NCI-H2107 (cell line): ENCODE measurements around the gene TSSK3.
A peak's percentile ranks its signal among the peaks of the same experiment; 100 is the strongest.

Source experiments
- DNase-seq: peaks from one replicate; lab custom pipeline; 2025; lab: John Stamatoyannopoulos, UW

TSSK3 gene

GRCh38 chr1:32362474-32363313 lies at the start of gene TSSK3, which contains the start of gene FAM229A:
TSS of gene TSSK3 (plus strand) at chr1:32362539. CDS start at chr1:32362702, 163 bp downstream.
TSS of gene FAM229A (minus strand) at chr1:32362485. CDS start at chr1:32362091, 394 bp downstream.
- DNase-seq, result no peak

DNA sequence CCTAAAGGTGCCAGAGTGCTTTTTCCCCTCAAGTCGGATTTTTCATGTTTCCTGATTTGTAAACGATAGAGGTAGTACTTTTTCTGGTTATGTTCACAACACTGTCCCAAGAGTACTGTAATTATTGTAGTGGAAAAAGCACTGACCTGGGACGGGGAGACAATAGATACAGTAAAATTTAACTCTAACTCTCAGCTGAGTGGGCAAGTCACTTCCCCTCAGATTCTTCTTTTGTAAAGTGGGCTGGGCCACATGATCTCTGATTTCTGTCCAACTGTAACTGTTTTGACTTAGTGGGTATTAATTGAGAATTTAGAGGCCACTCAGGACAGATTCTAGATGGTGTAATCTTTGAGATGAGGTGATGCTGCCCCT lies 45.4 kb upstream of the TSSK3 start:
- DNase-seq, result no peak

- DNase-seq, result no peak
Measured at GRCh38 chr1:32318127-32318869, 44.0 kb upstream of the TSSK3 start.

- DNase-seq, result no peak
Measured at GRCh38 chr1:32321712-32322291, 40.5 kb upstream of the TSSK3 start.

DNA sequence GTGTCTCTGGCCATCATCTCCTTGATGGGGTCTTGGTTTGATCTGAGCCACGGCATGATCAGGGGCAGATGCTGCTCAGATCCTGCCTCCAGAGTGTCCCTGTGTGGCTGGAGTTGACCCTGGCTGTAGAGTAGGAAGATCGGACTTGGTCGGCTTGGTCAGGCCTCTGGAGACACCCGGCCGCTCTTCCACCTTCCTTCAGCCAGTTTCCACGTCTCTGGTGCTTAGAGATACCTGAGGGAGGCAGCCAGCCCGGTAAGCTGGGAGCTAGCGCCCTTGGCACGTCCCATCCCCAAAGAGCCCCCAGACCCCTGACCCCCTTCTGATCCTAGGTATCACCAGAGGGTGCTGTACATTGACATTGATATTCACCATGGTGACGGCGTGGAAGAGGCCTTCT lies 35.1 kb upstream of the TSSK3 start:
- no peak for DNase-seq

GRCh38 chr1:32329931-32330466 lies 32.3 kb upstream of the TSSK3 start:
- no peak for DNase-seq

DNA sequence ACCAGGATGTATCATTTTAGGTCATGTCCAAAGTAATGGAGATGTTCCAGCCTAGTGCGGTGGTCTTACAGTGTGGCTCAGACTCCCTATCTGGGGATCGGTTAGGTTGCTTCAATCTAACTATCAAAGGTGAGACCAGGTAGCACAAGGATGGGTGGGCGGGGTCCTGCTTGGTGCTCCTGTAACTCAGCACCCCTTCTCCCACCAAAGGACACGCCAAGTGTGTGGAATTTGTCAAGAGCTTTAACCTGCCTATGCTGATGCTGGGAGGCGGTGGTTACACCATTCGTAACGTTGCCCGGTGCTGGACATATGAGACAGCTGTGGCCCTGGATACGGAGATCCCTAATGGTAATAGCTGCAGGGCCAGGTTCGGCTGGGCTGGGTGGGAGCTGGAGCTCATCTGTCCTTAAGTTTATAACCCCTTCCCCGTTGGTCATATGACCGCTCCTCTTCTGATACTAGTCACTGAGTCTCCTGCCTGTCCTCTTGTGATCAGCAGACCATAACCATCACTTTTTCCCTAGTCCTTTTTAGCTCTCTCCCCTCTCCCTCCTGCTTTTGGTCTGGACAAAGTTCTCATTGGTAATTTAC lies 31.7 kb upstream of the TSSK3 start:
- DNase-seq, result no peak

- DNase-seq, result no peak
Measured at GRCh38 chr1:32331549-32331948, 30.8 kb upstream of the TSSK3 start.

DNA sequence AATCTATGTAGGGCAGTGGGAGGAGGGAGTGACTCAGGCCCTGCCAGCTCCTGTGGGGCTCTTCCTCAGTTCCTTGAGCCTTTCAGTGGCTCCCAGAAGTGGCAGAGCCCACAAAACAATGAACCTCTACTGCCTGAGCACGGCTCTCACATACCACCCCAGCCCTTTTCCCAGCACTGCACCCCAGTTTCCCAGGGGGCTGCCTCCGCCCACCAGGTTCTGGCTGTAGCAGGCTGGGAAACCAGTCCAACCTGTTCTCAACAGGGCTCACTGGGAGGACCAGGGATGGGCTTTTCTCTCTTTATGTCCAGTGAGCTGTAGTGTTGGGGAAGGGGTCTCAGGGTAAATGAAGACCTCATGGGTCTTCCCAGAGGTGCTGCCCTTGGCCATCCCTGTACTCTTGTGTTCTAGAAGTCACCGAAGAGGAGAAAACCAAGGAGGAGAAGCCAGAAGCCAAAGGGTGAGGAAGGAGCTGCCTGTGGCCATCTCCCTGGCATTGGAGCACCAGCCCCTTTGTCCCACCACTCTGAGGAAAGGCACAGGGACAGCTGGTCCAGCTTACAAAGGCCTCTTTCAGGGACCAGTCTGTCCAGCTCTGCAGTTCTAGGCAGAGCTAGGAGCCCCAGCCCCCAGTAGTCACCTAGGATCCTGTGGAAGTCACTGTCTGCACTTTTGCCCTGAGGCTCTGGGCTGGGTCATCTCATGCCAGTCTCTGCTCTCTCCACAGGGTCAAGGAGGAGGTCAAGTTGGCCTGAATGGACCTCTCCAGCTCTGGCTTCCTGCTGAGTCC lies 29.9 kb upstream of the TSSK3 start:
- DNase-seq, result no peak

DNA sequence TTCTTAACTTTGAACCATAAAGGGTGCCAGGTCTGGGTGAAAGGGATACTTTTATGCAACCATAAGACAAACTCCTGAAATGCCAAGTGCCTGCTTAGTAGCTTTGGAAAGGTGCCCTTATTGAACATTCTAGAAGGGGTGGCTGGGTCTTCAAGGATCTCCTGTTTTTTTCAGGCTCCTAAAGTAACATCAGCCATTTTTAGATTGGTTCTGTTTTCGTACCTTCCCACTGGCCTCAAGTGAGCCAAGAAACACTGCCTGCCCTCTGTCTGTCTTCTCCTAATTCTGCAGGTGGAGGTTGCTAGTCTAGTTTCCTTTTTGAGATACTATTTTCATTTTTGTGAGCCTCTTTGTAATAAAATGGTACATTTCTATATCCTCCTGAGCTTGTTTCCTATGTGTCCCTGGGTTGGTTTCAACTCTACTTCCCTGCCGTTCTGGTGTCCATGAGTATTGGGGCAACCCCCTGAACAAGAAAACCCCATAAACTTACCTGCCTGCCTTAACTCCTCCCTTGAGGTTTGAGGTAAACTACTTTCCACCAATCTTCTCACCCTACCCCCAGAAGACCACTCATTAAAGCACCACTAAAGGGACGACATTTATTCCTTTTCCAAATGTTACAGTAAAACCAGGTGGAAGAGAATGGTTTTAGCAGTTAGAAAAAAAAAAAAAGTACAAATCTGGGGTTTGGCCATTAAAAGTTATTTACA lies 28.9 kb upstream of the TSSK3 start:
- DNase-seq, result no peak

DNA sequence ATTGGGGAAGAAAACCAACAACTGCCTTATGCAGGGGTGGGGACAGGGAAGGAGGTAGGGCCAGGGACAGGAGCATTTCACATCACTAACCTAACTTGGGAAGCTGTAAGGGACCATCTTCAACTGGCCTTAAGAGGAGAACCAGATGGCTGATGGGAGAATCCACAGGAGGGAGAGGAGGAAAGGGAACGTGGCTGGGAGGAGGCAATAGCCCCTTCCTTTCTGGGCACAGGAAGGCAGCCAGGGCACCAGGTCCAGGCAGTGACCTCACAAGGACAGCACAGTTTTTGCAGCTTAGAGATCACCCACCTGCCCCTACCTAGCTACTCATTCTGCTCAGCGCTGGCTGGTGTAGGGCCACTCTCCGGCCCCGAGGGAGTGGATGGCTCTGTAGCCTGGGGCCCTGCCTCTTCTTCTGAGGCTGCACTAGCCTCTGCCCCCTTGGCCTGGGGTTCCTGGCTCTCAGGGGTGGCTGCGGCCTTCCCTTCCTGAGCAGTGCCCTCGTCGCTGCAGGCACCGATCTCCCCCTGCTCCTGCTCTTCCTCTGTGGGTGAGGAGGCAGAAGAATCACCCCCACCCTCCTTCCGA lies 28.0 kb upstream of the TSSK3 start:
- no peak for DNase-seq

GRCh38 chr1:32334864-32335534 lies 27.3 kb upstream of the TSSK3 start:
- DNase-seq, result peak; percentile 50

GRCh38 chr1:32335535-32335789 lies 26.9 kb upstream of the TSSK3 start:
- no peak for DNase-seq

- DNase-seq, result peak; percentile 87
Measured at GRCh38 chr1:32335790-32336590, 26.3 kb upstream of the TSSK3 start, which contains the start of gene MARCKSL1. TSS of gene MARCKSL1 (minus strand) at chr1:32336233. CDS start at chr1:32336033, 200 bp downstream.

DNA sequence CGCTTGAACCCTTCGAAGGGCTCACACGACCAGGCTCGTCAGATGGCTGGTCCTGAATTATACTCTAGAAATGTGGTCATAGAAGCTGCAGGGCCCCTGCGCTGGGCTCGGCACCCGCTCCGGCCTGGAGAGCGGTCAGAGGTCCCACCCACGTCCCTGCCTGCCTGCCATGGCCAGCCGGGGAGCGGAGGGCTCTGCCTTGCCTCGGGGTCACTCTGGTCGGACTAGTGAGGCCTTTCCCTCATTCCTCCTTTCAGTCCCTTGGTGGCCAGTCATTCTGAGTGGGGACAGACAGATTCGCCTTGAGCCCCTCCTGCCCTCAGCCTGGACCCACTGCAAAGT lies 25.8 kb upstream of the TSSK3 start:
- DNase-seq, result no peak

GRCh38 chr1:32336963-32337675 lies 25.2 kb upstream of the TSSK3 start:
- DNase-seq, result peak; percentile 54

DNA sequence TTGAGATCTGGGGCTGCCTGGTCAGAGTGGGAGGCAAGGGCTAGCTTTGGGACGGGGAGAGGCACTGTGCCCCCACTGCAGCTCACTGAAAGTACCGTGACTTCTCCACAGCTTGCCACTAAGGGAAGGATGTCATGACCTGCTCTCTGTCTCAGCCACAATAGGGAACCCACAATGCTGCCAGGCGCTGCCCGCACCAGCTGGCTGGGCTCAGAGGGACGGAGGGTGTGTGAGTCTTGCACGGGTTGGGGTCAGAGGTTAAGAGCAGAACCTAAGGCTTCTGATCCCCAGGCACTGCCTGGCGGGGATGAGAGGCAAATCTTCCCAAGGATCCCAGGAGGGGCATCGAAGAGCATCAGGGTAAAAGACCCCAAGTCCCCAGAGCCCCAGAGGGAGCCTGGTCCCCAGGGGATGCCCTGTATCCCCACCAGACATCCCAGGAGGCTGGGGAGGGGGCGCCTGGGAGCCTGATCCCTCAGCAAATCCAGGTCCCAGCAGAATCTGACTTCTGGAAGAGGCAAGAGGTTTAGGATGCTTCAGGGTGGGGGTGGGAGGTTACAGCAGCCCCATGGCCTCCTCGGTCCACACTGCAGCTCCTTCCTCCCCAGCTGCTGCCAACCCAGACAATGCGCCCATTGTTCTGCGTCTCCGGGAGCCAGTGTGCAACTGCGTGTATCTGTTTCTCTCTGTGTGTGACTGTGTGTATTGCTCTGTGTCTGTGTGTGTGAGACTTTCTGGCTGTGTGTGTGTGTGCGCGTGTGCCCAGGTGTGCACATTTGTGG lies 24.3 kb upstream of the TSSK3 start:
- peak; percentile 35 for DNase-seq
